Cardiac fibroblast (primary cell): Measurements from ENCODE around the gene MBLAC2.
A peak's percentile ranks its signal among the peaks of the same experiment; 100 is the strongest.

Experiments used
- DNase-seq, 2 donors: peaks; one replicate each; pipeline versions ENCODE4 v3.0.0 to v3.0.0-alpha.2; 2010; ENCODE audit warnings: low read depth in 2 of 2
- H3K4me3 ChIP-seq, 2 donors: replicated peaks in 1 of 2; 1 replicate in 1 of 2; 2 replicates in 1 of 2; pipeline ENCODE4 v1.5.1; 2011; ENCODE audit warnings: low read depth in 2 of 2, low read length in 2 of 2, mild to moderate bottlenecking in 2 of 2, moderate library complexity in 1 of 2
- TF ChIP-seq, protein P1 (sequence below): IDR thresholded peaks from one replicate; pipeline ENCODE4 v1.5.1; 2011; ENCODE audit warnings: low read depth, mild to moderate bottlenecking, low read length, inconsistent platforms

Gene MBLAC2

GRCh38 chr5:90474235-90475107 is at the start of gene MBLAC2, which contains the start of gene POLR3G:
Gene MBLAC2 (minus strand): TSS chr5:90474771. CDS start chr5:90474292, 479 bp downstream.
Gene POLR3G (plus strand): TSS chr5:90474864. CDS start chr5:90485568, 10,704 bp downstream.
- DNase-seq = peak; percentile 94 to 95
- peak within 1 kb of the TSS; percentile 88 to 92 for H3K4me3 ChIP-seq
- TF ChIP-seq, protein P1, sequence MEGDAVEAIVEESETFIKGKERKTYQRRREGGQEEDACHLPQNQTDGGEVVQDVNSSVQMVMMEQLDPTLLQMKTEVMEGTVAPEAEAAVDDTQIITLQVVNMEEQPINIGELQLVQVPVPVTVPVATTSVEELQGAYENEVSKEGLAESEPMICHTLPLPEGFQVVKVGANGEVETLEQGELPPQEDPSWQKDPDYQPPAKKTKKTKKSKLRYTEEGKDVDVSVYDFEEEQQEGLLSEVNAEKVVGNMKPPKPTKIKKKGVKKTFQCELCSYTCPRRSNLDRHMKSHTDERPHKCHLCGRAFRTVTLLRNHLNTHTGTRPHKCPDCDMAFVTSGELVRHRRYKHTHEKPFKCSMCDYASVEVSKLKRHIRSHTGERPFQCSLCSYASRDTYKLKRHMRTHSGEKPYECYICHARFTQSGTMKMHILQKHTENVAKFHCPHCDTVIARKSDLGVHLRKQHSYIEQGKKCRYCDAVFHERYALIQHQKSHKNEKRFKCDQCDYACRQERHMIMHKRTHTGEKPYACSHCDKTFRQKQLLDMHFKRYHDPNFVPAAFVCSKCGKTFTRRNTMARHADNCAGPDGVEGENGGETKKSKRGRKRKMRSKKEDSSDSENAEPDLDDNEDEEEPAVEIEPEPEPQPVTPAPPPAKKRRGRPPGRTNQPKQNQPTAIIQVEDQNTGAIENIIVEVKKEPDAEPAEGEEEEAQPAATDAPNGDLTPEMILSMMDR = peak; percentile 66

DNA sequence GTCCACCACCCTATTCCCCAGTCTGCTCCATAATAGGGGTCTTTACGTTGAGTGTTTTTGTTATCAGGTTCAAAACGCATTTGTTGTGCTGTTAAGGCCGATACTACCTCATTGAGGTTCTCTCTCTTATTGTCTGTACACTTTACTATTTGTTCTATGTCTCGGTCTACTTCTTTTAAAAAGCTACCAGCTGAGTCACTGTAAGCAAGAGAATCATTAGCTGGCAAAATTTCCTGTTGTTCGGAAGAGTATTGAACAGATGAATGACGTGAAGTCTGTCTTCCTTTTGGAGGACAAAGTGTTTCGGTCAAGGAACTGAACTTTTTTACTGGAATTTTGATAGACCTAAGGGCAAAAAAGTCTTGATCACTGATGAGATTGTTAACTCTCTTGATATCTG is 44.5 kb upstream of the MBLAC2 start:
- no peak for DNase-seq
- H3K4me3 ChIP-seq = no peak overlapping the region
- TF ChIP-seq, protein P1 = no peak

DNA sequence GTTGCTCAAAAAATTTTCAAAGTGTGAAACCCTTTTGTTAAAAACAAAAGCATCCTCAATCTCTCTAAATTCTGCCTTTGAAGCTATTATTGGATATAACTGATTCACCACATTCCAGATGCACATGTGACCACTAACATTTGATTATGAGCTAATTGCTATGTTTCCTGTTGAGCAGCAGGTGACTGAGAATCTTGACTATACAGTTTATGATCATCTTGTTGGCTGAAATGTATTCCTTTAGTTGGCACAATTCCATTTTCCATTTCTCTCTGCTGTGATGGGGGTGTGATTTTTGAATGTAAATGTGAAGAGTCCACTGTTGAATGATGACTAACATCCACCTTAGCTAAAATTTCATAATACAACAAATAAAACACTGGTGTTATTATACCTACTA is 44.1 kb upstream of the MBLAC2 start:
- TF ChIP-seq, protein P1 = no peak
- DNase-seq = peak in 1 of 2 donors; percentile 31

DNA sequence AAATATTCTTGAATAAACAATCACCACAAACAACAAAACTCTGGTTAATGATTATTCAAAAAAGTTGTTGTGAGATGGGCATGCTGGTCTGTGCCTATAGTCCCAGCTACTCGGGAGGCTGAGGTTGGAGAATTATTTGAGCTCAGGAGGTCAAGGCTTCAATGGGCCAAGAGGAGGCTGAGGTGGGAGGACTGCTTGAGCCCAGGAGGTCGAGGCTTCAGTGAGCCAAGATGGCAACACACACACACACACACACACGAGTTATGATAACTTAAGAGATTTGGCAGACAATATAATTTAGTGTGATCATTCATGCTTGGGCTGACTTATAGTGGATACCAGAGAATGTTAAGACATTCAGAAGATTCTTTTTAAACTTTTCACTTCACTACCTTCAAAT is 39.9 kb upstream of the MBLAC2 start:
- H3K4me3 ChIP-seq = no peak overlapping the region
- DNase-seq = no peak
- TF ChIP-seq, protein P1 = no peak

More for the DNA sequence above, 44.1 kb upstream of the MBLAC2 start:
- no peak overlapping the region for H3K4me3 ChIP-seq

DNA sequence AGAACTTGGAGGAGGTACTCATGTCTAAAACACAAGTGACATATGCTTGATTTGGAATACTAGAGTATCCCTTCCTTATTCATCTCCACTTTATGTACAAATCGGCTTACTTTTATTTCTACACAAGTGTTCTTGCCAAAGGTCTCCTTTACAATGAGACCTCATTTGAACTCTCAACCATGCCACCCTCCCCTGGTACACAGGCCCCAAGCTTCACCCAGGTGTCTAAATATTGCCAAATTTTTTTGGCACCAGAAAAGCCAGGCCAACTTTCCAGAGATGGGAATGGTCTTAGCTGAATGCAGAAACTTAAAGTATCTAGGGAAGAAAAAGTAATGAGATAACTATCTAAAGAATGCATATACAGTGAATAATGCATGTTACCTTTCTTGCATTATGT is 35.9 kb upstream of the MBLAC2 start:
- no peak for DNase-seq
- TF ChIP-seq, protein P1 = no peak
- H3K4me3 ChIP-seq = no peak overlapping the region

- TF ChIP-seq, protein P1 = no peak
- DNase-seq = no peak
- H3K4me3 ChIP-seq = no peak overlapping the region
Measured at GRCh38 chr5:90506221-90506620, 31.6 kb upstream of the MBLAC2 start.

DNA sequence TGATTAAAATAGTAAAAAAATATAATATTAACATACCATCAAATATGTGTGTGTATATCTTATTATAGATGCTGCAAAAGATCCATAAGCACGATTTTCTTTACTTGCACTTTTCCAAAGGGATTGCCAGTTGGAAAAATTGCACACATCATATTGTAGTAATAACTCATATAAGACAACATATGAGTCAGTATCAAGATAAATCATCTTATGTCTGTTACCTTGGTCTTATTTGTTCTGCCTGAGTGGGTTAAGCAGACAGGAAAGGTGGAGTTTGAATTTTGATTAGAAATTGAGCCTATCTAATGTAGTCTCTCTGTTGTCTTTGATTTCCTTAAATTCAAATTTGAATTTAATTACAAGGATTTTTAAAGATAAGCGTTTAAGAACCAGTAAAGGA is 30.2 kb upstream of the MBLAC2 start:
- TF ChIP-seq, protein P1 = no peak
- H3K4me3 ChIP-seq = no peak overlapping the region
- no peak for DNase-seq
